Tibial nerve (tissue), 4 donors: ENCODE measurements around the gene TMEM170A. TPM values are rescaled to one million over a fixed set of nuclear protein-coding genes. Genes with fewer than 3 reads are reported as not detected.

Experiments
- DNase-seq, 2 donors: peaks; one replicate each; pipeline ENCODE4 v3.0.0-alpha.2; 2019; ENCODE audit warnings: low spot score in 2 of 2
- H3K27ac ChIP-seq, 4 donors: fragments of 200-600 bp; sonication (generic) in 3 of 4; one replicate each; pipeline ENCODE4 v1.5.1; 2017 to 2019; ENCODE audit warnings: mild to moderate bottlenecking in 1 of 4
- H3K27me3 ChIP-seq, 2 donors: fragments of 200-600 bp; sonication (generic) in 1 of 2; one replicate each; pipeline versions ENCODE4 v1.5.1 to v1.6.0; 2017 to 2019
- H3K36me3 ChIP-seq, 3 donors: fragments of 200-600 bp; sonication (generic); one replicate each; pipeline ENCODE4 v1.5.1; 2018 to 2019
- H3K4me1 ChIP-seq, 4 donors: fragments of 200-600 bp; sonication (generic) in 3 of 4; one replicate each; pipeline ENCODE4 v1.5.1; 2017 to 2019
- H3K4me3 ChIP-seq, 4 donors: fragments of 200-600 bp; sonication (generic) in 3 of 4; one replicate each; pipeline ENCODE4 v1.5.1; 2017 to 2019; ENCODE audit warnings: mild to moderate bottlenecking in 1 of 4, moderate library complexity in 1 of 4
- H3K9me3 ChIP-seq, 4 donors: fragments of 200-600 bp; sonication (generic) in 3 of 4; one replicate each; pipeline ENCODE4 v1.5.1; 2017 to 2019
- CTCF ChIP-seq, 5 experiments: fragments of 200-600 bp in 3 of 5; fragments of 450-650 bp in 2 of 5; sonication (generic) in 3 of 5; IDR thresholded peaks; one replicate each; pipeline ENCODE4 v1.5.1; 2016 to 2019; ENCODE audit warnings: antibody characterized with exemption in 5 of 5, mild to moderate bottlenecking in 3 of 5, moderate library complexity in 2 of 5
- EP300 ChIP-seq, 2 donors: sonication (generic); formaldehyde crosslinking; IDR thresholded peaks; one replicate each; pipeline ENCODE4 v1.6.1; 2017; ENCODE audit warnings: antibody characterized with exemption in 2 of 2, mild to moderate bottlenecking in 1 of 2
- POLR2A ChIP-seq, 2 donors: fragments of 450-650 bp; IDR thresholded peaks; one replicate each; pipeline ENCODE4 v1.6.1; 2017; ENCODE audit warnings: antibody characterized with exemption in 2 of 2, mild to moderate bottlenecking in 2 of 2, moderate library complexity in 2 of 2
- WGBS, 2 donors: methylation state at CpG; one replicate each; pipeline ENCODE4 v1.1.5; 2018; 5-methylcytosine and 5-hydroxymethylcytosine counted together
- total RNA-seq, 4 donors: library from RNA; depleted of rRNA; stranded (reverse); fragments of >200 nt; gene quantifications; one replicate each; pipeline ENCODE4 v1.1.0, GENCODE V29; 2016

Gene TMEM170A
- total RNA-seq, 4 donors from 2014 or later = 14.1 to 36.6 (median 21.8) TPM

- Histone ChIP-seq H3K27ac (no peak overlapping the region), H3K27me3 (no peaks in the 10 kb centered on the region), H3K9me3 (no peaks in the 10 kb centered on the region), H3K4me3 (no peak overlapping the region), H3K36me3 (peaks cover 0 to 61% (median 11%) of the 10 kb centered on the region in 3 donors), H3K4me1 (peaks cover 0 to 20% (median 2%) of the 10 kb centered on the region in 4 donors)
- TF ChIP-seq POLR2A (IDR thresholded peaks at IDR 0.05) = no peak
- no peak for TF ChIP-seq EP300 (IDR thresholded peaks at IDR 0.05)
- TF ChIP-seq CTCF (IDR thresholded peaks at IDR 0.05) = no peak
- no peak for DNase-seq
- 74 to 82% methylated on average over 4 of the region's 4 CpGs for WGBS, 2 donors
Observed at GRCh38 chr16:75406943-75407342, 57.5 kb downstream of the TMEM170A start.

GRCh38 chr16:75402821-75403475 is 61.5 kb downstream of the TMEM170A start:
- H3K4me3 ChIP-seq = no peak overlapping the region
- WGBS, 2 donors = 34 to 37% methylated on average over 3 of the region's 3 CpGs
- H3K36me3 ChIP-seq = peaks cover 0 to 29% (median 0%) of the 10 kb centered on the region in 3 donors
- TF ChIP-seq CTCF (IDR thresholded peaks at IDR 0.05) = peak; percentile 55 to 67 (median 61)
- TF ChIP-seq POLR2A (IDR thresholded peaks at IDR 0.05) = no peak
- peak overlapping the region in 3 of 4 donors; percentile 58 to 69 (median 62) for H3K27ac ChIP-seq
- no peaks in the 10 kb centered on the region for H3K9me3 ChIP-seq
- no peaks in the 10 kb centered on the region for H3K27me3 ChIP-seq
- peak in 1 of 2 donors; percentile 28 for DNase-seq
- H3K4me1 ChIP-seq = peaks cover 0 to 22% (median 5%) of the 10 kb centered on the region in 4 donors

GRCh38 chr16:75402159-75402820 is 62.2 kb downstream of the TMEM170A start:
- Histone ChIP-seq H3K9me3 (no peaks in the 10 kb centered on the region), H3K36me3 (peaks cover 0 to 27% (median 0%) of the 10 kb centered on the region in 3 donors), H3K27me3 (no peaks in the 10 kb centered on the region), H3K4me1 (peaks cover 0 to 19% (median 5%) of the 10 kb centered on the region in 4 donors), H3K4me3 (no peak overlapping the region), H3K27ac (peak overlapping the region; percentile 11 to 69 (median 62))
- TF ChIP-seq EP300 (IDR thresholded peaks at IDR 0.05) = peak; percentile 42 to 68
- TF ChIP-seq CTCF (IDR thresholded peaks at IDR 0.05) = no peak
- no peak for DNase-seq
- WGBS, 2 donors = 20 to 21% methylated on average over 2 of the region's 2 CpGs

- no peak for TF ChIP-seq POLR2A (IDR thresholded peaks at IDR 0.05)
- TF ChIP-seq EP300 (IDR thresholded peaks at IDR 0.05) = no peak
- no peak for TF ChIP-seq CTCF (IDR thresholded peaks at IDR 0.05)
- peaks cover 0 to 23% (median 0%) of the 10 kb centered on the region in 3 donors for H3K36me3 ChIP-seq
- H3K27ac ChIP-seq = peak overlapping the region; percentile 11 to 69 (median 62)
- peaks cover 0 to 19% (median 5%) of the 10 kb centered on the region in 4 donors for H3K4me1 ChIP-seq
- DNase-seq = no peak
- no peak overlapping the region for H3K4me3 ChIP-seq
- no peaks in the 10 kb centered on the region for H3K27me3 ChIP-seq
- H3K9me3 ChIP-seq = no peaks in the 10 kb centered on the region
Observed at GRCh38 chr16:75401691-75402090, 62.8 kb downstream of the TMEM170A start.

GRCh38 chr16:75398333-75398732 is 66.2 kb downstream of the TMEM170A start:
- peaks cover 0 to 19% (median 5%) of the 10 kb centered on the region in 4 donors for H3K4me1 ChIP-seq
- no peak for DNase-seq
- no peaks in the 10 kb centered on the region for H3K27me3 ChIP-seq
- no peaks in the 10 kb centered on the region for H3K9me3 ChIP-seq
- H3K4me3 ChIP-seq = no peak overlapping the region
- no peak overlapping the region for H3K27ac ChIP-seq
- WGBS, 2 donors = 80 to 90% methylated on average over 1 of the region's 1 CpG
- H3K36me3 ChIP-seq = peaks cover 0 to 25% (median 0%) of the 10 kb centered on the region in 3 donors
- TF ChIP-seq CTCF (IDR thresholded peaks at IDR 0.05) = no peak
- no peak for TF ChIP-seq EP300 (IDR thresholded peaks at IDR 0.05)
- TF ChIP-seq POLR2A (IDR thresholded peaks at IDR 0.05) = no peak
